Choroid plexus epithelial cell (primary cell): Measurements from ENCODE around the gene PELO.
A peak's percentile ranks its signal among the peaks of the same experiment; 100 is the strongest.

Source experiments
- DNase-seq: peaks from one replicate; pipeline ENCODE4 v3.0.0-alpha.2; 2010; ENCODE audit warnings: low read depth
- H3K4me3 ChIP-seq: 2 replicates; pipeline ENCODE4 v1.5.1; 2011; ENCODE audit warnings: low read depth, mild to moderate bottlenecking, control low read depth, low read length, moderate library complexity
- TF ChIP-seq, protein P1 (sequence below): conservative IDR thresholded peaks from 2 replicates; pipeline ENCODE4 v1.5.1; 2011; ENCODE audit warnings: low read depth, mild to moderate bottlenecking, control low read depth, inconsistent platforms, low read length, moderate library complexity

The PELO gene

DNA sequence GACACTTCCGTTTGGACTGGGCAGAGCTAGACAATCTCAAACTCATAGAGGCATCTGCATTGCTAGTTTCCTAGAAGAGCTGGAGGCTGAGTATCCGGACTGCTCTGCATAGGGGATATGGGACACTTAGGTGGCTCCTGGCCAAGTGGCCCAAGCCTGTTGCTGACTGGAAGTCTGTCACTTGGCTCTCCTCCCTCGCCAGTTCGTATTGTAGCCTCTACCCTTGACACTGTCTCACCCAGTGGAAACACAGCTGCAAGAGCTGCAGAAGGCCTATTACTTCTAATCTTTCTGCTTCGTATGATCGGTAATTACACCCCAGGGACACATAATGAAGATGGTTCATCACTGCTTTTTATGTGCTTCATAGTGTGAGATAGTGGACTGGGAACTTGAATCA is 34.7 kb downstream of the PELO start:
- H3K4me3 ChIP-seq = no peak overlapping the region
- DNase-seq = no peak
- TF ChIP-seq, protein P1, sequence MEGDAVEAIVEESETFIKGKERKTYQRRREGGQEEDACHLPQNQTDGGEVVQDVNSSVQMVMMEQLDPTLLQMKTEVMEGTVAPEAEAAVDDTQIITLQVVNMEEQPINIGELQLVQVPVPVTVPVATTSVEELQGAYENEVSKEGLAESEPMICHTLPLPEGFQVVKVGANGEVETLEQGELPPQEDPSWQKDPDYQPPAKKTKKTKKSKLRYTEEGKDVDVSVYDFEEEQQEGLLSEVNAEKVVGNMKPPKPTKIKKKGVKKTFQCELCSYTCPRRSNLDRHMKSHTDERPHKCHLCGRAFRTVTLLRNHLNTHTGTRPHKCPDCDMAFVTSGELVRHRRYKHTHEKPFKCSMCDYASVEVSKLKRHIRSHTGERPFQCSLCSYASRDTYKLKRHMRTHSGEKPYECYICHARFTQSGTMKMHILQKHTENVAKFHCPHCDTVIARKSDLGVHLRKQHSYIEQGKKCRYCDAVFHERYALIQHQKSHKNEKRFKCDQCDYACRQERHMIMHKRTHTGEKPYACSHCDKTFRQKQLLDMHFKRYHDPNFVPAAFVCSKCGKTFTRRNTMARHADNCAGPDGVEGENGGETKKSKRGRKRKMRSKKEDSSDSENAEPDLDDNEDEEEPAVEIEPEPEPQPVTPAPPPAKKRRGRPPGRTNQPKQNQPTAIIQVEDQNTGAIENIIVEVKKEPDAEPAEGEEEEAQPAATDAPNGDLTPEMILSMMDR = no peak

DNA sequence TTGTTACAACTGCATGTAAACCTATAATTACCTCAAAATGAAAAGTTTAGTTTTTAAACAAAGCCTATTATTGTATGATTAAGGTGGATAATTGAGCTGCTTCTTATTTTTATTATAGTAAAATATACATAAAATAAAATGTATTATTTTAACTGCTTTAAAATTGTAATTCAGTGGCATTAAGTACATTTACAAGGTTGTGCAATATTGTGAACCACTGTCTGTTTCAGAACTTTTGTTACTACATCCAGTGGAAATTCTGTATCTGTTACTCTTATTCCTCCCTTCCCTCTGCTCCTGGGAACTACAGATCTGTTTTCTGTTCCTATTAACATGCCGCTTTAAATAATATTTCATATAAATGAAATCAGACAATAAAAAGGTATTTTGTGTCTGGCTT is 37.1 kb downstream of the PELO start:
- no peak for DNase-seq
- no peak overlapping the region for H3K4me3 ChIP-seq
- TF ChIP-seq, protein P1 = no peak

DNA sequence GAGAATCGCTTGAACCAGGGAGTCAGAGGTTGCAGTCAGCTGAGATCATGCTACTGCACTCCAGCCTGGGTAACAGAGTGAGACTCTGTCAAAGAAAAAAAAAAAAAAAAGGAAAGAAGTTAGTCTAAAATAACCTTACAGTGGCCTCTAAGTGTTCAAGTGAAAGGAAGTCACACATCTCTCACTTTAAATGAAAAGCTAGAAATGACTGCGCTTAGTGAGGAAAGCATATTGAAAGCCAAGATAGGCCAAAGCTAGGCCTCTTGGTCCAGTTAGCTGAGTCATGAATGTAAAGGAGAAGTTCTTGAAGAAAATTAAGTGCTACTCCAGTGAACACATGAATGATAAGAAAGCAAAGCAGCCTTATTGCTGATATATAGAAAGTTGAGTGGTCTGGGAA is 38.1 kb downstream of the PELO start:
- TF ChIP-seq, protein P1 = no peak
- no peak overlapping the region for H3K4me3 ChIP-seq
- DNase-seq = no peak

DNA sequence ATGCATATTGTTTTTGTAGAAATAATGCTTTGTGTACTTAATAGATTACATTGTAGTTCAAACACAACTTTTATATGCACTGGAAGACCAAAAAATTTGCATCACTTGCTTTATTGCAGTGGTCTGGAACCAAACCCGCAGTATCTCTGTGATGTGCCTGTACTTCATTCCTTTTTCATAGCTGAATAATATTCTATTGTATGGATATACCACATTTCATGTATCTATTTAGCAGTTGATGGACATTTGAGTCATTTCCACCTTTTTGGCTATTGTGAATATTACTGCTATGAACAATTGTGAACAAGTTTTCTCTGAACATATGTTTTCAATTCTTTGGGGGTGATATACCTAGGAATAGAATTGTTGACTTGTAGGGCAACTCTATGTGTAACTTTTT is 40.1 kb downstream of the PELO start:
- DNase-seq = no peak
- TF ChIP-seq, protein P1 = no peak
- H3K4me3 ChIP-seq = no peak overlapping the region

DNA sequence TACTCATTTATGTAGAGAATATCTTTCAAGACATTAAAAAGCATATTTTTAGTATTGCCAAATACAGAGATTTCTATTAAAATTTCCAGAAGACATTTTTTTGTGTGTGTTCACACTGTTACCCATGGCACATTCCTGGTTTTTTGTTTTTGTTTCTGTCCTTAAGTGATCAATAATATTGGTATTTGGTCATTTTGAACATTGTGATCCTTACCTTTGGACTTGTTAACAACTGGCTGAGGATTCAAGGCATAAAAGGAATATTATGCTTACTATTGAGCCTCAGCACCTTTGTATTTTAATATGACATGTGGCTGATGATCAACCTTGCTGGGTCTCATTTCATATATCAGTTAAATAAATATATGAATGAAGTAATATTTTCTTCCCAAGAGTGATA is 41.9 kb downstream of the PELO start:
- TF ChIP-seq, protein P1 = no peak
- DNase-seq = no peak
- no peak overlapping the region for H3K4me3 ChIP-seq

DNA sequence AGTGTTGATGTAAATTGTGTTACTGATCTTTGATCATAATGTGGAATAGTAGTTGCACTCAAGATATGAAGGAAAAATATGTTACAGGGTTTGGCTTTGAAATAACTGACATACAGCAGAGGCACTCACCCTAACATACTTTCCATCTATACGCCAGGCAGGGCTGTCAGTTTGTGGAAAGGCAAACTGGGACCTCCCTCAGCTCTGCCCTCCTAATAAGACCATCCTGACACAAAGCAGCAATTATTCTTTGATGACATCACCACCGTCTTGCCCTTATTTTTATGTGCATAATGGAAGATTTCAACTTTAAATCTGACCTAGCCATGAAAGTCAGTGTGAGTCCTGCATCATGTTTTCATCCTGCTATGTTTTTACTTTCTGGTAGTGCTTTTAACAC is 42.9 kb downstream of the PELO start:
- no peak overlapping the region for H3K4me3 ChIP-seq
- DNase-seq = no peak
- TF ChIP-seq, protein P1 = no peak

DNA sequence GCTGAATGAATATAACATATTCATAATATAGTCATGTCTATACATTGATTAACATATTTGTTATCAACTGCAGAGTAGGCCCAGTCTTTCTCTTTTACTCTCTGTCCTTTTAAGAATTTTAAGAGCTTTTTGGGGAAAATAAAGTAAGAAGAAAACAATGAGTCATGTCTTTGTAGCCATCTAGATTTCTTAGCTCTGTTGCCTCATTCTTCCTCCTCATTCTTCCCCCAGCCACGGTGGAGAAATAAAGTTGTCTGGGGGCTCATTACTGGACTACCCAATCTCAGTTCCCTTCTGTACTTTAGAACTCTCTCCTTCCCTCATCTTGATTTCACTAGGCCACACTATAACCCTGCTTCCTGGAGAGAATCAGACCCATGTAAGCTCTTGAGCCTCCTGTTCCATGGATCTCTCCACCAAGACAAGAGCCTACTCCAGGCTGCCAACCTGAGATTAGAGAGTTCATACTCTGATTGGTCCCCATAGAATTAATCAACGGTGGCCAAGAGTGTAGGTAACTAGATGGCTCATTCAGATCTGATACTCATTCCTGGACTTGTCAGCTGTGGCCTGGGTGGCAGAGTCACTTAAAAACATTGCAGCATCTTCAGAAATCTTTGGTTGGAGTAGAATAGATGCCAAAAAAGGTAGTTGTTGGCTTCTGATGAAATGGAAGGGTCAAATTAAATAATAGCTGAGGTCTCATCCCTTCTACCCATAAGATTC is 44.2 kb downstream of the PELO start:
- TF ChIP-seq, protein P1 = no peak
- H3K4me3 ChIP-seq = no peak overlapping the region
- DNase-seq = peak; percentile 44
